ENCODE measurements around the gene RIC8B.

Gene RIC8B

DNA sequence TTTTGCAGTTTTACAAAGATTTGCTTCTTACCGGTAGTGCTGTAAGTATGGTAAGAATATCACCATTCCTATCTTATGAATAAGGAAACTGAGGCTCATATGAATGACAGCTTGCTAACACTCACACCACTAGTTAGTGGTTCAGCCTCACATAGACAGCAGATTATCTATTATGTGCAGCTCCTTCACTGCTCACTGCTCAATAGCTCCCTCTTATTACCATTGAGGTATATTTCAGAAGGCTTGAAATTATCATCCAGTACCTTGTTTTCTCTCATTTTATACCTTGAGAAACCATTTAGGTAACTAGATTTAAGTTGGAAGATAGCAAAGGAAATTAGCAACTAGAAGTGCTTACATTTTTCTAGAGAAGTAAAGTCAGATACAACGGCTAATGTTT is 15.5 kb downstream of the RIC8B start:
- DNase-seq (ENCODE audit: low spot score): no peak
- Histone ChIP-seq H3K18ac (ENCODE audit: low read length) (no peak overlapping the region), H3K4me2 (ENCODE audit: insufficient read depth, low read length, poor library complexity, severe bottlenecking) (no peak overlapping the region), H3K27ac (replicated peaks; ENCODE audit: low read length) (no peak overlapping the region), H3K9me3 (replicated peaks in 1 of 2; ENCODE audit: control insufficient read depth in 2 of 2, insufficient read depth in 1 of 2, low read depth in 1 of 2, low read length in 2 of 2) (peaks cover 0 to 48% of the 10 kb centered on the region in 2 donors), H4K91ac (ENCODE audit: low read depth, low read length, poor library complexity) (no peak overlapping the region), H3K36me3 (replicated peaks in 1 of 2; ENCODE audit: control insufficient read depth in 2 of 2, insufficient read depth in 2 of 2, low read length in 2 of 2) (peaks cover 9 to 96% of the 10 kb centered on the region in 2 donors), H2BK12ac (ENCODE audit: low read length) (no peak overlapping the region), H3K23ac (ENCODE audit: low read depth, low read length, poor library complexity) (no peak overlapping the region), H3K27me3 (ENCODE audit: control insufficient read depth in 3 of 3, insufficient read depth in 3 of 3, low read depth in 1 of 3, low read length in 3 of 3) (no peaks in the 10 kb centered on the region), H2BK5ac (ENCODE audit: low read length) (no peak overlapping the region), H4K8ac (ENCODE audit: low read depth, low read length) (no peak overlapping the region), H3K4ac (ENCODE audit: low read length) (no peak overlapping the region), H3K14ac (ENCODE audit: low read length) (no peak overlapping the region), H3K79me1 (ENCODE audit: low read depth, low read length) (no peaks in the 10 kb centered on the region), H2BK15ac (ENCODE audit: low read length) (no peak overlapping the region), H3K4me1 (ENCODE audit: control insufficient read depth in 2 of 2, insufficient read depth in 1 of 2, low read depth in 1 of 2, low read length in 2 of 2) (no peaks in the 10 kb centered on the region), H3K9ac (ENCODE audit: low read depth, low read length, poor library complexity) (no peak overlapping the region), H2BK120ac (ENCODE audit: low read depth, low read length) (no peak overlapping the region), H2AFZ (ENCODE audit: low read length) (no peak overlapping the region), H2AK5ac (ENCODE audit: low read depth, low read length) (no peak overlapping the region), H3K4me3 (ENCODE audit: low read length in 2 of 2) (no peak overlapping the region)
- WGBS, 2 donors (ENCODE audit: extremely low coverage in 2 of 2, insufficient read length in 2 of 2, insufficient replicate concordance in 1 of 2): no CpG with 5 or more reads among the region's 2 CpGs

DNA sequence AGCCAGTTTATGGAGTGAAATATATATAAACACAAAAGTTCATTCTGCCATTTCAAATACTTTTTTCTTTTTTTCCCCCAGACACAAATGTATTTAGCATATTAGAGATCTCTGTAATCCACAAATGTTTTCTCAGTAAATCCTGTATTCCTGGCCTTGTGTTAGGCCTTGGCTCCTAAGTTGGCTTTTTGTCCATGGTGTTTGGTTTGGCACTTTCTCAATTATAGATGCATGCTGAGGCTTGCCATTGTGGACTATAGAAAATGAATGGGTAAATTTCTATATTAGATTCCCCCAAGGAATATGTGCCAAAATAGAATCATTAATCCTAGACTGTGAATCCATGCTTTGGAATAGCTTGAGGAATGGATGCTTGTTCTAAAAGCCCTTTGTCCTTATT is 17.0 kb downstream of the RIC8B start:
- Histone ChIP-seq H2BK120ac (ENCODE audit: low read depth, low read length) (no peak overlapping the region), H3K14ac (ENCODE audit: low read length) (no peak overlapping the region), H3K27me3 (ENCODE audit: control insufficient read depth in 3 of 3, insufficient read depth in 3 of 3, low read depth in 1 of 3, low read length in 3 of 3) (no peaks in the 10 kb centered on the region), H2AK5ac (ENCODE audit: low read depth, low read length) (no peak overlapping the region), H3K4ac (ENCODE audit: low read length) (no peak overlapping the region), H2AFZ (ENCODE audit: low read length) (no peak overlapping the region), H3K9me3 (replicated peaks in 1 of 2; ENCODE audit: control insufficient read depth in 2 of 2, insufficient read depth in 1 of 2, low read depth in 1 of 2, low read length in 2 of 2) (peaks cover 0 to 47% of the 10 kb centered on the region in 2 donors), H3K18ac (ENCODE audit: low read length) (no peak overlapping the region), H3K79me1 (ENCODE audit: low read depth, low read length) (no peaks in the 10 kb centered on the region), H3K27ac (replicated peaks; ENCODE audit: low read length) (no peak overlapping the region), H4K8ac (ENCODE audit: low read depth, low read length) (no peak overlapping the region), H3K9ac (ENCODE audit: low read depth, low read length, poor library complexity) (no peak overlapping the region), H3K4me1 (ENCODE audit: control insufficient read depth in 2 of 2, insufficient read depth in 1 of 2, low read depth in 1 of 2, low read length in 2 of 2) (no peaks in the 10 kb centered on the region), H3K4me3 (ENCODE audit: low read length in 2 of 2) (no peak overlapping the region), H2BK5ac (ENCODE audit: low read length) (no peak overlapping the region), H2BK15ac (ENCODE audit: low read length) (no peak overlapping the region), H3K4me2 (ENCODE audit: insufficient read depth, low read length, poor library complexity, severe bottlenecking) (no peak overlapping the region), H3K23ac (ENCODE audit: low read depth, low read length, poor library complexity) (no peak overlapping the region), H3K36me3 (replicated peaks in 1 of 2; ENCODE audit: control insufficient read depth in 2 of 2, insufficient read depth in 2 of 2, low read length in 2 of 2) (peaks cover 9 to 95% of the 10 kb centered on the region in 2 donors), H4K91ac (ENCODE audit: low read depth, low read length, poor library complexity) (no peak overlapping the region), H2BK12ac (ENCODE audit: low read length) (no peak overlapping the region)
- DNase-seq (ENCODE audit: low spot score): no peak

DNA sequence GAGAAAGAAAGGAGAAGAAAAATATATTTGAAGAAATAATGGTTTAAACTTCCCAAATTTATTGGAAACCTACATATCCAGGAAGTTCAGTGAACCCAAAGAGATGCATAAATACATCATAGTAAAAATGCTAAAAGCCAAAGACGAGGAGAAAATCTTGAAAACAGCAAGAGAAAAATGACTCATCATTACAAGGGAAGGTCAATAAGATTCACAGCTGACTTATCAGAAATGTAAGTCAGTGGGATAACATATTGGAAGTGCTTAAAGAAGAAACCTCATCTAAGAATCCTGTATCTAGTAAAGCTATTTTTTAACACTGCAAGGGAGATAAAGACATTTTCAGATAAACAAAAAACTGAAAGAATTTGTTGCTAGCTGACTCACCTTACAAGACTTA is 19.9 kb downstream of the RIC8B start:
- no peak overlapping the region for H2AFZ ChIP-seq (ENCODE audit: low read length)
- no peak overlapping the region for H3K9ac ChIP-seq (ENCODE audit: low read depth, low read length, poor library complexity)
- no peak overlapping the region for H3K14ac ChIP-seq (ENCODE audit: low read length)
- H3K4ac ChIP-seq (ENCODE audit: low read length): no peak overlapping the region
- no peaks in the 10 kb centered on the region for H3K4me1 ChIP-seq (ENCODE audit: control insufficient read depth in 2 of 2, insufficient read depth in 1 of 2, low read depth in 1 of 2, low read length in 2 of 2)
- no peak overlapping the region for H4K91ac ChIP-seq (ENCODE audit: low read depth, low read length, poor library complexity)
- H2BK12ac ChIP-seq (ENCODE audit: low read length): no peak overlapping the region
- no peaks in the 10 kb centered on the region for H3K79me1 ChIP-seq (ENCODE audit: low read depth, low read length)
- H2BK15ac ChIP-seq (ENCODE audit: low read length): no peak overlapping the region
- H3K18ac ChIP-seq (ENCODE audit: low read length): no peak overlapping the region
- no peak overlapping the region for H2BK120ac ChIP-seq (ENCODE audit: low read depth, low read length)
- H2BK5ac ChIP-seq (ENCODE audit: low read length): no peak overlapping the region
- WGBS, 2 donors (ENCODE audit: extremely low coverage in 2 of 2, insufficient read length in 2 of 2, insufficient replicate concordance in 1 of 2): no CpG with 5 or more reads among the region's 1 CpG
- no peak overlapping the region for H2AK5ac ChIP-seq (ENCODE audit: low read depth, low read length)
- DNase-seq (ENCODE audit: low spot score): no peak
- no peak overlapping the region for H3K23ac ChIP-seq (ENCODE audit: low read depth, low read length, poor library complexity)
- no peak overlapping the region for H4K8ac ChIP-seq (ENCODE audit: low read depth, low read length)
- H3K4me3 ChIP-seq (ENCODE audit: low read length in 2 of 2): no peak overlapping the region
- H3K36me3 ChIP-seq (replicated peaks in 1 of 2; ENCODE audit: control insufficient read depth in 2 of 2, insufficient read depth in 2 of 2, low read length in 2 of 2): peaks cover 7 to 97% of the 10 kb centered on the region in 2 donors
- no peak overlapping the region for H3K4me2 ChIP-seq (ENCODE audit: insufficient read depth, low read length, poor library complexity, severe bottlenecking)
- peaks cover 0 to 26% of the 10 kb centered on the region in 2 donors for H3K9me3 ChIP-seq (replicated peaks in 1 of 2; ENCODE audit: control insufficient read depth in 2 of 2, insufficient read depth in 1 of 2, low read depth in 1 of 2, low read length in 2 of 2)
- H3K27me3 ChIP-seq (ENCODE audit: control insufficient read depth in 3 of 3, insufficient read depth in 3 of 3, low read depth in 1 of 3, low read length in 3 of 3): no peaks in the 10 kb centered on the region
- no peak overlapping the region for H3K27ac ChIP-seq (replicated peaks; ENCODE audit: low read length)

DNA sequence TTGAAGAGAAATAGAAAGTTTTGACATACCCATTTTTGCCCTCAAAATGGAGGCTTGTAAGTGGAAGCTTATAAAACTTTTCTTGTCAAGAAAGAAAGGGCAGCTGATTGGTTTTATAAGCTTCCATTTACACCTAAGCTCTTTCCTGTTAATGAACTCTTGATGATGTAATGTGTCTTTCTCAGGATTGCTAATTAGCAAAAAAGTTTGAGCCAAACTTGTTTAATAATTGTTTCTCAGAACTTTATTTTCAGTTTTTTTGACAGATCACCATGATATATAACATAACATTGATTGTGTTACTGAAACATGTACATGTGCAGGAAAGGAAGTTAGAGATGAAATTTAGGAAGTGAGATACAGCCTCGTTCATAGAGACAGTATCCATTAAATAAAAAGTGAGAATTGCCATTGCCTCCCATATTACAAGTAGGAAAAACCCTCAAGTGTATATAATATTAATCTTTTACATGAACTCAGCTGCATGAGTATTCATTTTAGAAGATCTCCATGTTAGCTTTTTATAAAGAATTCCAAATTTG is 26.8 kb downstream of the RIC8B start:
- Histone ChIP-seq H3K14ac (ENCODE audit: low read length) (no peak overlapping the region), H3K23ac (ENCODE audit: low read depth, low read length, poor library complexity) (no peak overlapping the region), H3K4me3 (ENCODE audit: low read length in 2 of 2) (no peak overlapping the region), H3K9me3 (replicated peaks in 1 of 2; ENCODE audit: control insufficient read depth in 2 of 2, insufficient read depth in 1 of 2, low read depth in 1 of 2, low read length in 2 of 2) (no peaks in the 10 kb centered on the region), H2AK5ac (ENCODE audit: low read depth, low read length) (no peak overlapping the region), H2BK120ac (ENCODE audit: low read depth, low read length) (no peak overlapping the region), H3K79me1 (ENCODE audit: low read depth, low read length) (no peaks in the 10 kb centered on the region), H3K4ac (ENCODE audit: low read length) (no peak overlapping the region), H3K18ac (ENCODE audit: low read length) (no peak overlapping the region), H4K8ac (ENCODE audit: low read depth, low read length) (no peak overlapping the region), H3K4me2 (ENCODE audit: insufficient read depth, low read length, poor library complexity, severe bottlenecking) (no peak overlapping the region), H3K36me3 (replicated peaks in 1 of 2; ENCODE audit: control insufficient read depth in 2 of 2, insufficient read depth in 2 of 2, low read length in 2 of 2) (peaks cover 2 to 91% of the 10 kb centered on the region in 2 donors), H2AFZ (ENCODE audit: low read length) (no peak overlapping the region), H2BK12ac (ENCODE audit: low read length) (no peak overlapping the region), H3K9ac (ENCODE audit: low read depth, low read length, poor library complexity) (no peak overlapping the region), H3K27ac (replicated peaks; ENCODE audit: low read length) (no peak overlapping the region), H4K91ac (ENCODE audit: low read depth, low read length, poor library complexity) (no peak overlapping the region), H3K4me1 (ENCODE audit: control insufficient read depth in 2 of 2, insufficient read depth in 1 of 2, low read depth in 1 of 2, low read length in 2 of 2) (no peaks in the 10 kb centered on the region), H2BK15ac (ENCODE audit: low read length) (no peak overlapping the region), H3K27me3 (ENCODE audit: control insufficient read depth in 3 of 3, insufficient read depth in 3 of 3, low read depth in 1 of 3, low read length in 3 of 3) (no peaks in the 10 kb centered on the region), H2BK5ac (ENCODE audit: low read length) (no peak overlapping the region)
- DNase-seq (ENCODE audit: low spot score): no peak
- no CpG with 5 or more reads among the region's 1 CpG for WGBS, 2 donors (ENCODE audit: extremely low coverage in 2 of 2, insufficient read length in 2 of 2, insufficient replicate concordance in 1 of 2)
